NCI-H128 (cell line): ENCODE results near the gene KLK5.

Experiments
- DNase-seq: peaks from one replicate; lab custom pipeline; 2025; ENCODE audit not compliant: unreplicated experiment; lab: John Stamatoyannopoulos, UW

KLK5 gene

GRCh38 chr19:50969413-50969760 is 16.5 kb upstream of the KLK5 start, which contains the start of gene KLK6:
TSS of gene KLK6 (minus strand) at chr19:50969591. CDS start at chr19:50968104, 1,487 bp downstream.
- no peak for DNase-seq

- no peak for DNase-seq
Observed at GRCh38 chr19:50968716-50969412, 16.0 kb upstream of the KLK5 start.

- DNase-seq, result no peak
Observed at GRCh38 chr19:50967929-50968715, 15.3 kb upstream of the KLK5 start.

- no peak for DNase-seq
Observed at GRCh38 chr19:50964266-50964665, 11.4 kb upstream of the KLK5 start.

GRCh38 chr19:50963381-50963780 is 10.5 kb upstream of the KLK5 start:
- no peak for DNase-seq

- no peak for DNase-seq
Observed at GRCh38 chr19:50962245-50962644, 9.4 kb upstream of the KLK5 start.

GRCh38 chr19:50959731-50960500 is 7.1 kb upstream of the KLK5 start:
- no peak for DNase-seq

- DNase-seq, result no peak
Observed at GRCh38 chr19:50957587-50957986, 4.7 kb upstream of the KLK5 start.

- DNase-seq, result no peak
Observed at GRCh38 chr19:50949861-50950260, 3.0 kb downstream of the KLK5 start.

GRCh38 chr19:50947123-50947522 is 5.7 kb downstream of the KLK5 start:
- DNase-seq, result no peak

- no peak for DNase-seq
Observed at GRCh38 chr19:50944795-50945194, 8.0 kb downstream of the KLK5 start.

- no peak for DNase-seq
Observed at GRCh38 chr19:50943074-50943828, 9.6 kb downstream of the KLK5 start.

- DNase-seq, result no peak
Observed at GRCh38 chr19:50939596-50939995, 13.2 kb downstream of the KLK5 start.

- DNase-seq, result no peak
Observed at GRCh38 chr19:50933640-50934039, 19.2 kb downstream of the KLK5 start.

- DNase-seq, result no peak
Observed at GRCh38 chr19:50932690-50933083, 20.2 kb downstream of the KLK5 start.

GRCh38 chr19:50932018-50932689 is 20.7 kb downstream of the KLK5 start:
- DNase-seq, result no peak

- no peak for DNase-seq
Observed at GRCh38 chr19:50931023-50931422, 21.8 kb downstream of the KLK5 start.

- DNase-seq, result no peak
Observed at GRCh38 chr19:50928831-50929230, 24.0 kb downstream of the KLK5 start.

- no peak for DNase-seq
Observed at GRCh38 chr19:50926144-50926543, 26.7 kb downstream of the KLK5 start.

- DNase-seq, result no peak
Observed at GRCh38 chr19:50925734-50926133, 27.1 kb downstream of the KLK5 start.

GRCh38 chr19:50924586-50924985 is 28.3 kb downstream of the KLK5 start:
- no peak for DNase-seq
